GM12874 (cell line): Measurements from ENCODE around the gene CDH22.

Experiments used
- CTCF ChIP-seq: IDR thresholded peaks from 2 replicates; pipeline ENCODE4 v1.5.1; 2011; ENCODE audit warnings: low read depth, mild to moderate bottlenecking, control low read depth, low read length, moderate library complexity; ENCODE audit not compliant: insufficient read depth

Gene CDH22

GRCh38 chr20:46192376-46192944 is 115.8 kb downstream of the CDH22 start:
- TF ChIP-seq CTCF: no peak

DNA sequence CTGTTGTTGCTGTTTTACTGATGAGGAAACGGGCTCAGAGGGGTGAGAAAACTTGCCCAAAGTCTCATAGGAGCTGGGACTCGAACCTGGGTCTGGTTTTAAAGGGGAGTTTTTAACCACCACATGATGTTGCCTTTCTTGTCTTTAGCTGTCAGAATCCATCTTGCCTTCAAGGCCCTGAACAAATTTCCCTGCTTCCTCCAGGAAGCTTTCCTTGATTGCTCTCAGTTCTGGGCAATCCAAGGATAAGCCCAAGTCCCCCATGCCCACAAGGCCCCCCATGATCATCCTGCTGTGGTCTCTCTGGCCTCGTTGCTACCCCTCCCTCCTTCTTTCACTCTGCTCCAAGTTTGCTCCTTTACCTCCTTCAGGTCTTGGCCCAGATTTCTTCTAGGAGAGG is 116.7 kb downstream of the CDH22 start:
- TF ChIP-seq CTCF: no peak

DNA sequence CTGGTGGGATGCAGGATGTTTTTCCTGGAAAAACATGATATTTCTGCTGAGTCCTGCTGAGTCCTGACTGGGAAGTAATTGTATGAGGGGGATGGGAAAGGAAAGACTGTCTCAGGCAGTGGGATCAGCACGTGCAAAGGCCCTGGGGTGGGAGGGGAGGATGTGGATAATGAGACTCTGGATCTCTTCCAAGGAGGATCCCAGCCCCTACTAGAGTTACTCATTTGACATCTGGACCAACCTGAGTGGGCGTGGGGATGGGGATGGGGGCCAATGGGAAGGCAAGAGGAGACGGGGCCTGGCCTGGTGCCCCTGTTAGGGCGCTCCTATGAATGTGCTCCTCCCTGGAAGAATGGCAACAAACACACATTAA is 117.1 kb downstream of the CDH22 start:
- no peak for TF ChIP-seq CTCF

DNA sequence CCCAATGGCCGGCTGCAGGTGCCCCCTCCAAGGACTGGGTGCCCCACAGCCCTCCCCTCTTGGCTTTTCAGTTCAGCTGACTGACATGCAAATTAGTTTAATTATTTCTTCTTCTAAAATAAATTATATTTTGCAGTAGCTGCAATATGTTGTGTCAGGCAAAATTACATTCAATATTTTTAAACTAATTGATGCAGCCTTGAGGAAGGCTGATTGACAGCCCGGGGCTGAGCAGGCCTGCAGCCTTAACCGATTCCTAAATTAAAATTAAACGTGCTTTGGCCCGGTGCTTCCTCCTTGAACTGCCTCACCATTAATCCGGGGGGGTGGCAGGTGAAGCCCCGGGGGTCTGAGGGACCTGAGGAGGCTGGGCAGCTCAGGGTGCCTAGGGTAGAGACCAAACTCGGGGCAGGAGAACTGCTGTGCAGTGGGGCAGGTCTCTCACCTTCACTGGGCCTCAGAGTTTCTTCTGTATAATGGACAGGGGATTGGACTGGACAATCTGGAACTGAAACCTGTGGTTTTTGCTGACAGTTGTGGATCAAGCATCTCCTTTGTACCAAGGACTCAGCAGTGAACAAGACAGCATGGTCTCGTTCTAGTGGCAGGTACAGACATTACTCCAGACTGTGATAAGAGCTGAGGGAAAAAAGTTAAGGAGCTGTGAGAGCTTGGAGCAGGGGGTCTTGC is 117.7 kb downstream of the CDH22 start:
- no peak for TF ChIP-seq CTCF

DNA sequence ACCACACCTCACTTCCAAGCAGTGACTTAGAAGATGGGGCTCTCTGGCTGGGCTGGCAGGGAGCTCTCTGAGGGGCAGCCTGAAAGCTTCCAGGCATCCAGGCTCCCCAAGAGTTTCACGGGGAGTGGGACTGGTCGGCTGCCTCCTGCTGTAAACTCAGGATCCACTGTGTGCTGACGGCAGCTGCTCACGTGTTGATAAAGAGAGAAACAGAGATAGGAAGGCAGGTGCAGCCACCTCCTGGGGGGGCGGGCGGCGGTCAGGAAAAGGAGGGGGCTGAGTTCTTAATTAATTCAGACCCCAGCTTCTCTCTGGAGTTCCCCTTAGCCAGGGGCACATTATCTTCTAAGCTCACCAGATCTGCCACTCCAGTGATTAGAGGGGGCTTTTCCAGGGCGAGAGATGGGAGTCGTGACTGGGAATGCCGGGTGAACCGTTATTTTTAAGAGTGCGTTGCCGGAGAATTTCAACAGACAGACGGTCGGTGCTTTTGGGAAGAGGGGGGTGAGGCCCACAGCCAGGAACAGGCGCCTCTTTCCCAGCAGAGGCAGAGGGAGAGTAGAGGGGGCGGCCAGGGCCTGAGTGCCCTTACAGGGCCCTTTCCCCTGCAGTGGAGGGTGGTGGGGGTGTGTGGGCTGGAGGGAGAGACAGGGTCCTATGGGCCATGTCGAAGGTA is 119.3 kb downstream of the CDH22 start:
- no peak for TF ChIP-seq CTCF

DNA sequence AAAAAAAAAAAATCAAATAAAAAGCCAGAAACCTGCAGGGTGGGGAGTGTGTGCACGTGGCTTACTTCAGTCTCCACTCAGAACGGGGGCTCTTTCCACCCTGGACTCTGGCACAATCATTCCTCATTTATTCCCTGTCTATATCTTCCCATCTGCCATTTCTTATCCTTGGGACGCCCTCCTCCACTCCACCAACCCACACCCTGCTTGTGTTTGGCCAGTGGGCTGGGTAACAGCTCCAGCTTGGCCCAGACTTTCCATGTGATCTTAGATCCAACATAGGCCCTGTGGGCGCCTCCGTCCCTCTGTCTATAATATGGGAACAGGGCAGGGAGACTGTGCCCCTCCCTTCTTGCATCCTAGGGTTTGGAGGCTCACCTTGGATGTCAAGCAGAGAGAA is 122.1 kb downstream of the CDH22 start:
- TF ChIP-seq CTCF: no peak

DNA sequence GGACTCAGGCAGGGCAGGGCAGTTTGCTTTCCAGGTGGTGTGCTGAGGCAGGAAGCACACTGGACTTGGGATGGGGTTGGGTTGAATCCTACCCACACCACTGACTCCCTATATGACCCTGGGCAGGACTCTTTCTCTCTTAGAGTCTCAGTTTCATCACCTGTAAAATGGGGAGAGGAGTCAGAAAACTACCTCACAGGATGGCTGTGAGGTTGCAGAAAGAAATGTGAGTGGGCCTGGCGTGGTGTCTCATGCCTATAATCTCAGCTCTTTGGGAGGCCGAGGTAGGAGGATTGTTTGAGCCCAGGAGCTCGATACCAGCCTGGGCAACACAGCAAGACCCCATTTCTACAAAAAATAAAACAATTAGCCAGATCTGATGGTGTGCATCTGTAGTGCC is 122.9 kb downstream of the CDH22 start:
- TF ChIP-seq CTCF: no peak
